GM19455 (cell line): ENCODE data around the gene PDSS2.
"Not testable (repeated sequence)": the region's sequence is repeated elsewhere in the genome, so short reads cannot be mapped to it uniquely, and the experiment has no call there.

Experiments
- ATAC-seq: cut with Tn5 transposase; IDR thresholded peaks from one replicate; pipeline ENCODE4 v1.9.1; 2021; ENCODE audit not compliant: unreplicated experiment

Gene PDSS2

GRCh38 chr6:107185391-107185970 lies 273.9 kb downstream of the PDSS2 start:
- ATAC-seq: no peak

GRCh38 chr6:107184435-107184834 lies 274.9 kb downstream of the PDSS2 start:
- ATAC-seq: no peak

GRCh38 chr6:107180099-107180498 lies 279.3 kb downstream of the PDSS2 start:
- no peak for ATAC-seq

GRCh38 chr6:107179004-107179403 lies 280.4 kb downstream of the PDSS2 start:
- ATAC-seq: no peak

- ATAC-seq: no peak
These were observed 285.6 kb downstream of the PDSS2 start for GRCh38 chr6:107173779-107174178.

GRCh38 chr6:107171513-107171912 lies 287.9 kb downstream of the PDSS2 start:
- no peak for ATAC-seq

- not testable (repeated sequence) for ATAC-seq
These were observed 295.1 kb downstream of the PDSS2 start for GRCh38 chr6:107164299-107164698.

- no peak for ATAC-seq
These were observed 297.8 kb downstream of the PDSS2 start for GRCh38 chr6:107161521-107161920.

GRCh38 chr6:107156617-107157016 lies 302.7 kb downstream of the PDSS2 start:
- no peak for ATAC-seq

- no peak for ATAC-seq
These were observed 304.6 kb downstream of the PDSS2 start for GRCh38 chr6:107154801-107155160.

GRCh38 chr6:107154131-107154800 lies 305.1 kb downstream of the PDSS2 start:
- no peak for ATAC-seq

- no peak for ATAC-seq
These were observed 306.5 kb downstream of the PDSS2 start for GRCh38 chr6:107152638-107153430.

- no peak for ATAC-seq
These were observed 314.7 kb downstream of the PDSS2 start for GRCh38 chr6:107144666-107145065.

GRCh38 chr6:107144014-107144413 lies 315.4 kb downstream of the PDSS2 start:
- no peak for ATAC-seq

GRCh38 chr6:107140581-107140980 lies 318.8 kb downstream of the PDSS2 start:
- no peak for ATAC-seq

- ATAC-seq: not testable (repeated sequence)
These were observed 323.0 kb downstream of the PDSS2 start for GRCh38 chr6:107136324-107136723.

- ATAC-seq: not testable (repeated sequence)
These were observed 324.2 kb downstream of the PDSS2 start for GRCh38 chr6:107135048-107135680.

GRCh38 chr6:107132330-107132954 lies 326.9 kb downstream of the PDSS2 start:
- ATAC-seq: no peak

- ATAC-seq: no peak
These were observed 329.9 kb downstream of the PDSS2 start for GRCh38 chr6:107129370-107129925.

GRCh38 chr6:107128577-107128976 lies 330.8 kb downstream of the PDSS2 start:
- no peak for ATAC-seq

- ATAC-seq: no peak
These were observed 331.2 kb downstream of the PDSS2 start for GRCh38 chr6:107128175-107128574.
